Activated B cell treated with CpG ODN at 0.5 μM for 24 hours (primary cell): ENCODE data around the gene TANGO6. TPM values are rescaled to one million over a fixed set of nuclear protein-coding genes. Genes with fewer than 3 reads are reported as not detected.

ENCODE experiments used
- ATAC-seq: fragments of 200-7000 bp; cut with Tn5 transposase; one replicate; pipeline ENCODE4 v1.10.0; 2021; ENCODE audit warnings: low read depth, mild to moderate bottlenecking, moderate library complexity
- CTCF ChIA-PET: fragments of 350-600 bp; sonication (Branson Sonifier 250); formaldehyde crosslinking; loops from one replicate; lab custom pipeline; 2021; ENCODE audit warnings: antibody characterized with exemption; lab: Charles Lee
- POLR2A ChIA-PET: fragments of 350-600 bp; sonication (Branson Sonifier 250); formaldehyde crosslinking; loops from one replicate; lab custom pipeline; 2021; ENCODE audit warnings: antibody characterized with exemption; lab: Charles Lee
- DNase-seq: peaks from one replicate; pipeline ENCODE4 v3.0.0; 2022
- H3K27ac Mint-ChIP-seq: one replicate; pipeline ENCODE4 v1.8.0; 2020; ENCODE audit warnings: mixed read lengths
- H3K27me3 Mint-ChIP-seq: one replicate; pipeline ENCODE4 v1.8.0; 2021; ENCODE audit warnings: mixed read lengths
- H3K36me3 Mint-ChIP-seq: one replicate; pipeline ENCODE4 v1.8.0; 2021; ENCODE audit warnings: low read depth, mixed read lengths
- H3K4me1 Mint-ChIP-seq: one replicate; pipeline ENCODE4 v1.8.0; 2021; ENCODE audit warnings: mixed read lengths
- H3K4me3 Mint-ChIP-seq: one replicate; pipeline ENCODE4 v1.8.0; 2020; ENCODE audit warnings: mild to moderate bottlenecking, mixed read lengths
- H3K9me3 Mint-ChIP-seq: one replicate; pipeline ENCODE4 v1.8.0; 2020; ENCODE audit warnings: mixed read lengths
- CTCF ChIP-seq: fragments of 200-600 bp; IDR thresholded peaks from one replicate; pipeline ENCODE4 v1.8.0; 2022; ENCODE audit warnings: antibody characterized with exemption, mild to moderate bottlenecking
- intact Hi-C: fragments of 100-400 bp; cut with micrococcal nuclease; formaldehyde crosslinking; loops from one replicate; pipeline ENCODE4 v1.15.1; 2024
- total RNA-seq: library from RNA; stranded (reverse); gene quantifications from 2 replicates; pipeline ENCODE4 v1.2.3, GENCODE V29; 2022

Gene TANGO6
- total RNA-seq, 1 donor from 2014 or later = 39.4 TPM

DNA sequence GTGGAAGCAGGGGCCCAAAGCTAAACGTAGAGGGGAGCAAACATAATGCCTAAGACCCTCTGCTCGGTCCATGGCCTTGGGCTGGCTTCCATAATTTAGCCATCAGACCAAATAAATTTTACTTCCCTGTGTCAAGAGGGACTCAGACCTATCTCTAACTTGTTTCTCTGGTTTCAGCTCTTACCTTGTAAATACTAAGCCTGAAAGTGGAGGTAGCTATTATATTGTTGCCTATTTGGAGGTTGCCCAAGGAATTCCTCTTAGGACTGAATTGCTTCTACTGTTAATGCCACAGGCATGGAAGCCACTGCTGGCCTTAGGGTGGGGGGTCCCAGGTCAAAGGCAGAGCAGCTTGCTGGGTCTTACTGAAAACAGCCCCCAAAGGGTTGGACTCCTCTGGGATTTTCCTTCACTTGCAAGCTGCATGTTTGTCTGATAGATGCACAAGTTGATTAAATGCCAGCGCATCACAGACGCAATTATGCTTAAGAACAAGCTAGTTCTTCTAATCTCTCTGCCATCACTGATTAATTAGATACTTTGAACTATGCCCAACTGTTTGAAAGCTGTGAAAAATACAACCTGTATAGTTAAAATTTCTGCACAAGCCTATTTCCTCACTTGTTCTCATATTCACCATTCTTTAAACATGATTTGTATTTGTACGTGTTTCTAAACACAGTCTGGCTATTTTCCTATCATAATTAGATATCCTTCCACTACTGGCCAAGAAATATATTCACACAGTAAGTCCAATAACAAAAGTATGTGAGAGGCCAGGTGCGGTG, 194.2 kb downstream of the TANGO6 start:
- H3K27me3 Mint-ChIP-seq = no peaks in the 10 kb centered on the region
- peaks cover 4% of the 10 kb centered on the region for H3K9me3 Mint-ChIP-seq
- TF ChIP-seq CTCF = no peak
- ChIA-PET CTCF (interaction anchor here (0.7 kb wide), 1 partner anchor 38 kb away, joined by 3 read pairs; no protein-coding TSS in a partner anchor), POLR2A (no interaction called here)
- no peak overlapping the region for H3K27ac Mint-ChIP-seq
- no peak overlapping the region for H3K4me3 Mint-ChIP-seq
- intact Hi-C loops = no loop called here
- DNase-seq (no peak), ATAC-seq (no peak)
- H3K36me3 Mint-ChIP-seq = peaks cover 49% of the 10 kb centered on the region
- no peaks in the 10 kb centered on the region for H3K4me1 Mint-ChIP-seq

DNA sequence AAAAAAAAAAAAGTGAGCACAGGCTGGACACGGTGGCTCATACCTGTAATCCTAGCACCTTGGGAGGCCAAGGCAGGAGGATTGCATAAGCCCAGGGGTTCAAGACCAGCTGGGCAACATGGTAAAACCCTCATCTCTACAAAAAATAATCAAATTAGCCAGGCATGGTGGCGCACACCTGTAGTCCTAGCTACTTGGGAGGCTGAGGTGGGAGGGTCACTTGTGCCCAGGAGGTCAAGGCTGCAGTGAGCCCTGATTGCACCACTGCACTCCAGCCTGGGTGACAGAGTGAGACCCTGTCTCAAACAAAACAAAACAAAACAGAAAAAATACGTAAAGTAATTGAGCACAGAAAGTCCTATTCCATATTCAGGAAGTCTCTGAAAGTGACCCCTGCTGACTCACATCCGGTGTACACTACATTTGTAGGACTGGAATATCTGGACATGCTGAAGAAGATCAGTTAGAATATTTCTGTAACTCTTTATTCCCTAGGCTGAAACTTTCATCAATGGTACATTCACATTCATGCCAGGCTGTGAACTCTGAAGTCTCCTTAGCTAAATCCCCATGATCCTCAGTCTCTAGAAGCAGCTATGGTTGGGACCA, 196.1 kb downstream of the TANGO6 start:
- H3K4me3 Mint-ChIP-seq = no peak overlapping the region

DNA sequence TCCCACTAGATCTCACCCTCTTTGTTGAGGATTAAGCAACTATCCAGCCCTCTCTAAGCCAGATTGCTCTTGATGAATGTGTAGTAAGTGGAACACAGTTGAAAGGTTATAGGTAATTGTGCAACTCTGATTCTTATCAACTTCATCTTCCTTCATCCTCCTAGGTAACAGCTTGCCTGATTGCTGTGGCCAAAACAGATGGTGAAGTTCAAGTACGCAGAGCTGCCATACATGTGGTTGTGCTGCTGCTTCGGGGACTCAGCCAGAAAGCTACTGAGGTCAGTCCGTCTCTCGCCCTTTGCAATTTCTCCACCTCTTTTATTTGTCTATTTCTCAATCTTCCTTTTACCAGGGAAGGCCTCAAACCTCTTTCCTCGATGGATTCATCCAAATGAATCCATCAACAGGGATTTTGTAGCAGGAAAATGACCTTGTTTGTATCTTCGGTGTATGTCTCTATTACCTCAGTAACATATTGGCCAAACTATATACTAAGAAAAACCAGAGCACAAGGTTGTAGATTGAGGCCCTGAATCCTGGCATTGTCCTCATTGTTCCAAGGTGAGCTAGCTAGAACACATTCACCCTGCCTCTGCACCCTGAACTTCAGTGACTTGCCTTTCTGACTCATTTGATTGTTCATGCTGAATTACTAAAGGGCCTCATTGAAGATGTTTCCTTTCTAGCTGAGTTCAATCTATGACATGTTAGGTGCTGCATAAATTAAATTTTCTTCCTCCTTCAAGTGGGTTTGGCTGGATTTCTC, 197.0 kb downstream of the TANGO6 start:
- Mint-ChIP-seq H3K9me3 (peaks cover 4% of the 10 kb centered on the region), H3K27ac (no peak overlapping the region), H3K4me3 (no peak overlapping the region), H3K36me3 (peaks cover 46% of the 10 kb centered on the region), H3K27me3 (no peaks in the 10 kb centered on the region), H3K4me1 (no peaks in the 10 kb centered on the region)
- ATAC-seq (no peak), DNase-seq (no peak)
- intact Hi-C loops = no loop called here
- CTCF ChIA-PET = no interaction called here
- POLR2A ChIA-PET = no interaction called here
- no peak for TF ChIP-seq CTCF

More for the DNA sequence above, 196.1 kb downstream of the TANGO6 start:
- peaks cover 48% of the 10 kb centered on the region for H3K36me3 Mint-ChIP-seq
- no peaks in the 10 kb centered on the region for H3K27me3 Mint-ChIP-seq
- H3K4me1 Mint-ChIP-seq = no peaks in the 10 kb centered on the region
- TF ChIP-seq CTCF = no peak
- H3K9me3 Mint-ChIP-seq = peaks cover 4% of the 10 kb centered on the region
- H3K27ac Mint-ChIP-seq = no peak overlapping the region
- no peak for DNase-seq
- no peak for ATAC-seq
- intact Hi-C loops = no loop called here
- ChIA-PET CTCF (no interaction called here), POLR2A (no interaction called here)

DNA sequence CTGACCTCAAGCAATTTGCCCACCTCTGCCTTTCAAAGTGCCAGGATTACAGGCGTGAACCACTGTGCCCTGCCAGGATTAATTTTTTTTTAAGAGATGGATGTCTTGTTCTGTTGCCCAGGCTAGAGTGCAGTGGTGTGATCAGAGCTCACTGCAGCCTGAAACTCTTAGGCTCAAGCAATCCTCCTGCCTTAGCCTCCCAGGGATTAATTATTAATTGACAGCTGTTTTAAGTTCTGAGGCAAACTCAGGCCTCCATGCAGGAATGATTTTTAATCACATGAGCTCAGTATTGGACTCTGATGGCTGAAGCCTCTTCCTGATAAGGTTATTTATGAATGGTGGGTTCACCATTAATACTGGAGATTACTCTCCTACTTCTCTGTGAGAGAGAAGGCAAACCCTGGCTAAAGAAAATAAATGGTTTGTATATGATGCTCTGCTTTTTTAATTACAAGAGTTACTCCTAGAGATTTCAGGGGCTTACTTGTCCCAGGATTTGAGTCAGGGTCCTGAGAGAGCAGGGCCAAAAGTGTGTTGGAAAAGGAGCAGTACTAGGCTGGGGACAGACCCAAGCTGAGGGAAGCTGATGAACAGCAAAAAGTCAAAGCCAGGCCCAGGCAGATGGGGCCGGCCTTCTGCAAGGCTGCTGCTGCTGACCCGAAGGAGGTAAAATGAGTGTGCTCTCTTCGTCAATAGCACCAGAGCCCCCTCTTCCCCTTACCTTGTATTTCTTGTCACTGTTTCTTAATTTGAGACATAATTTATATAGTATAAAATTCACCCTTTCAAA, 205.2 kb downstream of the TANGO6 start:
- CTCF ChIA-PET = no interaction called here
- no peak for TF ChIP-seq CTCF
- no peak for ATAC-seq

More for the DNA sequence above, 205.2 kb downstream of the TANGO6 start:
- Mint-ChIP-seq H3K9me3 (no peaks in the 10 kb centered on the region), H3K4me3 (no peak overlapping the region), H3K27me3 (no peaks in the 10 kb centered on the region), H3K4me1 (no peaks in the 10 kb centered on the region), H3K36me3 (peaks cover 22% of the 10 kb centered on the region), H3K27ac (no peak overlapping the region)
- intact Hi-C loops = no loop called here
- no peak for DNase-seq
- POLR2A ChIA-PET = no interaction called here
